Activated CD8-positive, alpha-beta memory T cell treated with anti-CD3 and anti-CD28 coated beads for 4 hours (primary cell): ENCODE data around the gene TARBP2.
"Not testable (repeated sequence)": the region's sequence is repeated elsewhere in the genome, so short reads cannot be mapped to it uniquely, and the experiment has no call there.

Experiments
- DNase-seq, 2 donors: peaks; one replicate each; pipeline ENCODE4 v3.0.0-alpha.2; 2020; ENCODE audit warnings: low read depth in 2 of 2

The TARBP2 gene

DNA sequence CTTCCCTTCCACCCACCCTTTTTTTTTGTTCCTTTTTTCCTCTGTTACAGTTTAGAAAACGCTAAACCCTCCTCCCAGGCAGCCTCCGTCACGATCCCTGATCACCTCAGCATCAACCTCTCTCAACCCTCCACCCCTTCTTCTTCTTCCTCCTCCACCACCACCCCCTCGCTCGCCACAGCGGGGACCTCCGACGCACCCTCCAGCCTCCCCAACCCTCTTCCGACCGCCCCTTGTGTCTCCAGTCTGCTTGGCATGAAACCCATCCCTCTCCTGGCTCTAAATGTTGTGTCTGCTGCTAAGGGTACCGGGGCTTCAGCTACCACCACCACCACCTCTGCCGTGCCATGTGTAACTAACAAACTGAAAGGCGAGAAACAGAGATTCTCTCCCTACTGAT lies 26.3 kb upstream of the TARBP2 start:
- no peak for DNase-seq

DNA sequence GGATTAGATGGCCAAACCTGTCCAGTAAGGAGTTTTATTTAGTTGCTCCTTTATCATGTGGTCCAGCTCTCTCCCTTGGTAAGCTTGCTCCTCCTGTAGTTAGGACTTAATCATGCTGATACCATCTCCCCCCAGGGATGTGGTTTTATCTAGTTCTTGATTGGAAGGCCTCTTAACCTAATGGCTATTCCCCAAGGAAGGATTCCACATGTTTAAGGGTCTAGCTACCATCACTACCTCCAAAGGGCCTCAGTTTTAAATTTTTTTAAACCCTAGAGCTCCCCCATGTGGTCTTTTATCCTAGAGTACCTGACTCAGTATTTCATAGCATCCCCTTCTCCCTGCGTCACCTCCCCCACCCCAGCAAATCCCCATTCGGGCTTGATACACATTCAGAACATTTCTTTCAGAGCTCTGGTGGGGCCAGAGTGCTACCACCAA lies 24.3 kb upstream of the TARBP2 start:
- no peak for DNase-seq

DNA sequence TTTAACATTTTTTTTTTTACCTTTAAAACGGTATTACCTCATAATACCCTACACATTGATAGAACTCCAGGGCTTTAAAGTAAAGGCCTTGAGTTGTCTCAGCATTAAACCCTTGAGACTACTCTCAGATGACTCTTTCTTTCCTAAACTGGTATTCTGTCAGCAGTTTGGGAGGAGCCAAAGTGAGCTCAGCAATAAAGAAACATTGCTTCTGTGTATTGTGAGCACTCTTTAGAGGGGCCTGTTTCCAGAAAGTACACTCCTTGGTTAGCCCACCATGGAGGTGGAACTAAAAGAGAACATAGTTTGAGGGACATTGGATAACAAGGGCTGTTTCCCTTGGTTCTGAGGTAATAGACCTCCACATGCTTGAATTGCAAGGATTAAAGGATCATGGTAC lies 22.2 kb upstream of the TARBP2 start:
- no peak for DNase-seq

DNA sequence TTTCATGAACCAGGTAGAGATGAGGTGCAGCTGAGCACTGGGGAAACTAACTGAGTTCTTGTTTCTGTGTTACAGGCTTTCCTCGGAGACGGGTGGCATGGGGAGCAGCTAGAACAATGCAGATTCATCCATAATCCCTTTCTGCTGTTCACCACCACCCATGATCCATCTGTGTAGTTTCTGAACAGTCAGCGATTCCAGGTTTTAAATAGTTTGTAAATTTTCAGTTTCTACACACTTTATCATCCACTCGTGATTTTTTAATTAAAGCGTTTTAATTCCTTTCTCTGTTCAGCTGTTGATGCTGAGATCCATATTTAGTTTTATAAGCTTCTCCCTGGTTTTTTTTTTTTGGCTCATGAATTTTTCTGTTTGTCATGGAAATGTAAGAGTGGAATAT lies 21.8 kb upstream of the TARBP2 start:
- DNase-seq, result no peak

DNA sequence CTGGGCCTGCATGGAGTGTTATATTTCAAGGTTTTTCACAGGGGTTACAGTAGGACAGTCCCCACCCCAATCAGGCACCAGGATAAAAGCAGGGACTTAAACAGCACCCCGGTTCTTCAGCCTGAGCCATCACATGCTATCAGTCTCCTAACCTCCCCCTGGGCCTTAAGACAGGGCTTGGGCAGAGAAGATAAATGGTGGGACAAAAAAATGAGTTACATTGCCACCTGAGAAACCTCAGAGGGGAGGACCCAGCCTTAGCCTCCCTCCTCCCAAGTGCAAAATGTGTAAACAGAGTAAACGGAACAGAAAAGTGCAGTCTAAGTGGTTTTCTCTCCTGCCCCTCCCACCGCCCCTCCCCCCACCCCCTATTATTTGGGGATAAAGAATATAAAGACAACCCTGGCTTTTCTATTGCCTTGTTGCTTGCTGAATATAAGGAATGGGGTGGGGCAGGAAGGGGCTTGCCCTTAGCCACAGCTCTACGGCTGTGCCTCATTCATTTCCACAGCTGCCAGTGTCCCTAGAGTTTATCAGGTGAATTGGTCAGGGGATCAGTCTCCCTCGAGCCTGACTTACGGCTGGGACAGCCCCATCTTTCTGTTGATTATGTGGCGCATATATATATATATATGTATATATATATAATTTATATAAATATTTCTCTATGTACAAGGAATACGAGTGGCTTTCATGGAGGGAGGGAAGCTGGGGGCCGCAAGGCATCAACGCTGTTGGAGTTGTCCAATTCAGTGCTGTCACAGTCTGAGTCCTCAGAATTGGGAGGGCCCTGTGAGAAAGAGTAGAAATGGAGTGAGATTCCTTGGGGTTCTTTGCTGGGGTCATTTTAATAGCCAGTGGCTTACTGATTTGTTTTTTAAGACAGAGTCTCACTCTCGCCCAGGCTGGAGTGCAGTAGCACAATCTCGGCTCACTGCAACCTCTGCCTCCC lies 20.3 kb upstream of the TARBP2 start:
- no peak for DNase-seq

DNA sequence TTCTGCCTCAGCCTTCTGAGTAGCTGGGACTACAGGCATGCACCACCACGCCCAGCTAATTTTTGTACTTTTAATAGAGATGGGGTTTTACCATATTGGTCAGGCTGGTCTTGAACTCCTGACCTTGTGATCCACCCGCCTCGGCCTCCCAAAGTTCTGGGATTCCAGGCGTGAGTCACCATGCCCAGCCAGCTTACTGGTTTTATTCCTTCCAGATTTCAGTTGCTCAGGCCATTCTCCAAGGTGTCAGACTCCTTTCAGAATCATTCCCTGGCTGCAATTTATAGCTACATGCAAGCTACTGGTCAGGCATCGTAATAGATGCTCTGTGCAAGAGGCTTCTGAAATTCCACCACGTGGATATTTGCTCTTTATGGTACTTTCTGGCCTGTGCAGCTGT lies 19.6 kb upstream of the TARBP2 start:
- not testable (repeated sequence) for DNase-seq

DNA sequence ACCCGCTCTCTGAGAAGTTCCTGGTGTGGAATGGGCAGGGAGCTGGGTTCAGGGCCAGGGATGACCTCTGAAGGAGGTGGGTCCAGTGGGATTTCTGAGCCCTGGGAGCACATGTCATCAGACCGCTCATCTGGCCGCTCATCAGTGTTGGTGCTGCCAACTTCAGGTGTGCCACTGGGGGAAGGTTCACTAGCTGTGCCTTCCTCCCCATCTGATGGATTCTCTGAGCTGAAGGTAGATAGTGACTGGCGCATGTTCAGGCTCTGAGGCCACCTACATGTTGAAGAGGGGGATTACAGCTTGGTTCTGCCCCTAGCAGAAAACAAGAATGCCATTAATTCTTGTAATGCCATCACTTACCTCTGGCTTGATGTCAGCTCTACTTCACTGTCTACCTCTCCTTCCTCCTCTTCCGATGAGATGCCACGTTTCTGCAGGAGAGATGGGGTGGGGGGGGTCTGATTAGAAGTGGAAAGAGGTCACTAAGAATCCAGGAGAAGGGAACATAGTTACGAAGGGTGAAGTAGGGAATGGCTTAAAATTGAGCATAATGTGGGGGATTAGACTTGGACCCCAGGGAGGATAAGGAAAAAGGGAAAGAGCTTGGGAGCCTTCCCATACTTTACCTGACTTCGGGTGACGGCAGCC lies 19.0 kb upstream of the TARBP2 start:
- DNase-seq, result no peak

DNA sequence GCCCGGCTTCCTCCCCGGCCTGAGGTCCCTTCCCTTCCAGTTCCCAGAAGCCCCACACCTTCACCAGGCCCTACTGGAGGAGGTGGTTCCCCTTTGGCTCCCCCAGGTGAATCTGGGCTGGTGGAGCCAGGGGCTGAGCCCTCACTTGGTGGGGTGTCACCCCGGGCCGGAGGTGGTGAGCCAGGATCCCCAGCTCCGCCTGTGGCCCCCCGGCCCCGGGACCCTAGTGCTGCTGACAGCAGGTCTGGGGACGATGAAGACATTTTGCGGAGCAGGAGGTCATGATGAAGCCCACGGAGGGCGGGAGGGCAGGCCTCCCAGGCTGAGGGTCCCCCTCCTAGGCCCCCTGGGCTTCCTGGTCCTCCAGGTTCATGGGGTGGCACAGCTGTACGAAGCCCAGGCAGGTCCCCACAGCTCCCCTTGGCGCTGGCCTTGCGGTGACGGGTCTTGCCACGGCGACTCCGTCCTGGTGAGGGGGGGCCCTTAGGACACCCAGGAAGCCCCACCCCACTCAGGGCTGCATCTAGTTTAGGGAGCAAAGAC lies 18.4 kb upstream of the TARBP2 start:
- no peak for DNase-seq

DNA sequence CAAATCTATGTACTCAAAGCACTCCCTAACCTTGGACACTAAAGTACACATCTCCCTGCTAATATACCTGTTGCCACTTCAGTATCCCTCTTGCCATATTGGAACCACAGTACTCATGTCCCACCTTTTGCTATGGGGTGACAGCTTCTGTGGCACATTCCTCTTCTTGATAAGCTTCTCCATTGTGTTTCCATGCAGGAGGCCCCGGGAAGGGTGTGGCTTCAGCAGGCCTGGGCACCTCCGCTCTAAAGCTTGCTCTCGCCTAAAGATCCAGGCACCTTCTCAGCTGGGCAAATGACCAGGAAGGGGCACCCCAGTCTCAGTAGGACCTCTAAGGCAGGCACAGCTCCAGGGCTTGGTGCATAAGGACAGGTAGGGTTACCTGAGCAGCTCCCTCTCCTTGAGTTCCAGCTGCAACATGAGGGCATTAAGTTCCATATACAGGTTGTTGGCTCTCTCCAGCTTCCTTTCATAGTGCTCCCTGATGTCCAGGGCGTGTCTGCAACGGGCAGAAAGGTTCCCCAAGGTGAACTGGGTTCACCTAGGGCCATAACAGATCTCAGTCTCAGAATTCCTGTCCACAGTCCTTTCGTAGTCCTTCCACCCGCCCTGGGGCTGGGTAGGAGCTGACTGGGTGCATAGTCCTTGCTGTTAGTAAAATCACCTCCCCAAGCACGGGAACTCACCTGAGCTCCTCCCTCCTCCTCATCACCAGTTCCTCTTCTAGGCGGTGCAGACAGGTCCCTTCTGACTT lies 17.7 kb upstream of the TARBP2 start:
- no peak for DNase-seq

DNA sequence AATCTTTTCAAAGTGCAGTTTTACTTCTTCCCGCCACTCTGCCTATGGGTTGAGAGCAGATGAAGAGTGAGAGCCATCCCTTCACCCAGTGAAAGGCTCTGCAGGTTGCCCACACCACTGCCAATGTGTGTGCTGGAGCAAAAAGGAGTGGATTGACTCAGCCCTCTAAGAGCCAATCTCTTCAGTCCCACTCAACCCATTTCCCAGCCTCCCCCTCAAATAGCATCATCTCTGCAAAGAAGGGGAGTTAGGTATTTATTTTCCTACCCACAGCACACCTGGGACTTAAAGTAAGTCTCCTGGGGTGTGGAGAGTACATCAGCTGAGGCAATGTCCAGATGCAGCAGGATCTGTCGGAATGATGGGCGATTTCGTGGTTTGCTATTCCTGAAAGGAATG lies 17.1 kb upstream of the TARBP2 start:
- DNase-seq, result no peak

DNA sequence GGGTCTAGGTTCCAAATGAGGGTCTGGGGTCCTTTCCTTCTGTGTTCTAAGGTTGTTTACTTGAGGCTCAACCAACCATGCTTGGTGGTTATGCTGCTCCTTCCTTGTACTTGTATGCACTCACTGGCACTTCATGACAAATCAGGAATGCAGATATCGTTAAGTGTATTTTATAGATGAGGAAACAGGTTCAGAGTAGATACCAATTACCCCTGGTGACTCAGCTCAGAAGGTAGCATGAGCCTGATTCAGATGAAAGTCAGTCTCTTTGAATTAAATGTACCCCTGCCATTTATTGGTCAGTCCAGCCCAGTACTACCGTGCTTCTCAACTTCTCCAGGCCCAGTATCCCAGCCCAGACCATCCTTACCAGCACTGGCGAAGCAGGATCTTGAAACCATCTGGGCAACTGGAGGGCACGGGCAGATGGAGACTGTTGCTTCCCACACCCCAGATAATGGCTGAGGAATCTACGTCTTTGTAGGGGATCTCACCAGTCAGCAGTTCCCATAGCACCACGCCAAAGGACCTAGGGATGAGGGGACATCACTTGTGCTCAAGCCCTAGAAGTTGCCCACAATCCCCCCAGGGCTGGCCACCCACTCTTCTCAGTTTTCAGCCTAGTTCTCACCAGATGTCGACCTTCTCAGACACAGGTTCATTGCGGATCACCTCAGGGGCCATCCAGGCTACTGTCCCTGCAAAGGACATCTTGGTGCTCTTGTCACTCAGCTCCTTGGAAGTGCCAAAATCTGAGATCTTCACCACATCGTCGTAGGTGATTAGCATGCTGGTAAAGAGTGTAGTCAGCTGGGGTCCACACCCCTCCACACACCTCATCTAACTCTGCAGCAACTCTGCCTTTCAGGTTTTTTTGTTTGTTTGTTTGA lies 16.2 kb upstream of the TARBP2 start:
- DNase-seq, result no peak

DNA sequence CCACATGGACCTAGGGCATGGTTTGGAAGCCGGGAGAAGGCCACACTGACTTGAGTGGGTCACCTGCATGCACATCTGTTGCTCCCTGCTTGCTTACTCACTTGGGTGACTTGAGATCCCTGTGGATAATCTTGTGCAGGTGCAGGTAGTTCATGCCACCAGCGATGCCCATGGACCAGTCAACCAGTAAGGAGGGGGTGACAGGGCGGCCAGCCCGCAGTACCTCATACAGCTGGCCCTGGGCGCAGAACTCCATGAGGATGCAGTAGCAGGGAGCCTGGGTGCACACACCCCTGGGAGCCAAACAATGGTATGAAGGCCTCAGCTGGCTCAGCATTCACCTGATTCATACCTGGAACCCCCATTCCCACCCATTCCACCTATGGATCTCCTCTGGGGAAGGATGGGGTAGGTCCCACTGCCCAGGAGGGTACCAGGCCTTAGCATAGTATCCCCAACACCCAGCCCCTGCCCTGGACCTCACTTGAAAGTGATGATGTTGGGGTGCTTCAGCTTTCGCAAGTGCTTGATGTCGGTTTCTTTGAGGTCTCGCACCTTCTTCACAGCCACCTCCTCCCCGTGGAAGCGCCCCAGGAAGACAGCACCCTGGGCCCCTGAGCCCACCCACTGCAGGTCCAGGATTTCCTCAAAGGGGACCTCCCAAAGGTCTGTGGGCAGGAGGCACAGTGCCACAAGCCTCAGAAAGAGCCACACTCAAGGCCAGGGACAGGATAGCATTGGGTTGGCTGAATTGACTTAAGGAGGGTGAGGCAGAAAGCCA lies 14.9 kb upstream of the TARBP2 start:
- DNase-seq, result no peak

DNA sequence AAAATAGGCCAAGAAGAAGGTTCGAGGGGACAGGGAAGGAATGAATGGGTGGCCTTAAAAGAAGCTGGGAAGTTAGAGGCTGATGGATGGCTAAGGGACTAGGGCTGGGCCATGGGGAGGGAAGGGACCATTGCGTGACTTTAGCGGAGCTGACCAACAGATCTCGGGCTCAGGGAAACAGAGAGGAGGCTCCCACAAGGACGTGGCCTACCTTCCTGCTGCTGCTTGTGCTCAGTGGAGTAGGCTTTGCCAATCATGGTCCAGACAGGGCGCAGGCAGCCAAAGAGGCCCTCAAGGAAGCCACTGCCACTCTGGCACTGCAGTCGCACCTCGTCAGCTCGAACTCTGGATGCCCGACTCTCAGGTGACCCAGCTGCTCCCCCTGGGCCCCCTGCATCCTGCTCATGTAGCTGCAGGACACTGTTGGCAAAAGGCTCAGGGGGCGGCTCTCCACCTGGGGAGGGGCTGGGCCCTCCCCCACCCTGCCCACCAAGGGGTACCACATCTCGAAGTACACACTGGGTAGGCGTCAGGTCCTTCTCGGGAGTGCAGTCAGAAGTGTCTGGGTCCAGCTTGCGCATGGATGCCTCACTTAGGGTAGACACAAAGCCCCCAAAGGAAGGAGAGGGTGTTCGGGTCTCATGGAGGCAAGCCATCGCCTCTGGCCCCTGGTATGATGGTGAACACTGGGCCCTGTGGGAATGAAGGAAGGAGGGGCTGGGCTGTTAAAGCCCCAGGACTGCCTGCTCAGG lies 14.2 kb upstream of the TARBP2 start:
- DNase-seq, result no peak

DNA sequence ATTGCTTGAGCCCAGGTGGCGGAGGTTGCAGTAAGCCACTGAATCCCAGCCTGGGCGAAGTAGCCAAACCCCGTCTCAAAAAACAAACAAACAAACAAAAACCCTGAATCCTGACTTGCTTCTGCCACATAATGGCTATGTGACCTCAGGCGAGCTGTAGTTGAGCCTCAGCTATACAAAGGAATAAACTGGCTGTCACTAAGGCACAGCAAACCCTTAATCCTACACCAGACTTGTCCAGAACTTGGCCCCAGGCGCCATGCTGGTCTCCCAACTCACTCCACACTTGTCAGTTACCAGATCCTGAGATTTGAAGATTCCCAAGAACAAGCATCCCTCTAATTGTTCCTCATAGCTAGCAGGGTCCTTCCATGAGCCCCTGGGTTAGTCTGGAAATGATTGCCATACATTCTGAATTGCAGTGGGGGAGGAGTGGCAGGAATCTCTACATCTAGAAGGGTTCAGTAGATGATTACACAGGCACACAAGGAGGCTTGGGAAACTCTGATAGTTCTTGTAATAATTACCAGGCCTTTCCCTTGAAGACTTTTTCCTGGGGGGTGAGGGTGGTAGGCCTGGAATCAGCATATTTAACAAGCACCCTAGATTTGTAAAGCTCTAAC lies 11.7 kb upstream of the TARBP2 start:
- no peak for DNase-seq

DNA sequence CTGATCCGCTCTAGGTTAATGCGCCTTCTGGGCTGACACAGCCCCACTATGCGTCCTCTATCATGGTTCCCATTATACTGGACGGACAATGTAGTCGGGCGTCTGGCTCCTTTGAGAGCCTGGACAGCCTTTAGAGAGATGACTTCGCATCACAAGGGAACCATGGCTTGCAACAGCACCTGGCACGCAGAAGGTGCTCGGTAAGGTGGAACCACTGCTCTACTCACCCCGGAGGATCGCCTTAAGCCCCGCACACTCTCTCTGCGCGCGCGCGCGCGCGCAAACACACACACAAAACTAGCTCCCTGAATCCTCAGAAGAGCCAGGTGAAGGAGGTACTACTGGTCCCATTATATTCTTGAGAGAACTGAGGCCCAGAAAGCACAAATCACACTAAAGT lies 8.9 kb upstream of the TARBP2 start:
- DNase-seq, result no peak

DNA sequence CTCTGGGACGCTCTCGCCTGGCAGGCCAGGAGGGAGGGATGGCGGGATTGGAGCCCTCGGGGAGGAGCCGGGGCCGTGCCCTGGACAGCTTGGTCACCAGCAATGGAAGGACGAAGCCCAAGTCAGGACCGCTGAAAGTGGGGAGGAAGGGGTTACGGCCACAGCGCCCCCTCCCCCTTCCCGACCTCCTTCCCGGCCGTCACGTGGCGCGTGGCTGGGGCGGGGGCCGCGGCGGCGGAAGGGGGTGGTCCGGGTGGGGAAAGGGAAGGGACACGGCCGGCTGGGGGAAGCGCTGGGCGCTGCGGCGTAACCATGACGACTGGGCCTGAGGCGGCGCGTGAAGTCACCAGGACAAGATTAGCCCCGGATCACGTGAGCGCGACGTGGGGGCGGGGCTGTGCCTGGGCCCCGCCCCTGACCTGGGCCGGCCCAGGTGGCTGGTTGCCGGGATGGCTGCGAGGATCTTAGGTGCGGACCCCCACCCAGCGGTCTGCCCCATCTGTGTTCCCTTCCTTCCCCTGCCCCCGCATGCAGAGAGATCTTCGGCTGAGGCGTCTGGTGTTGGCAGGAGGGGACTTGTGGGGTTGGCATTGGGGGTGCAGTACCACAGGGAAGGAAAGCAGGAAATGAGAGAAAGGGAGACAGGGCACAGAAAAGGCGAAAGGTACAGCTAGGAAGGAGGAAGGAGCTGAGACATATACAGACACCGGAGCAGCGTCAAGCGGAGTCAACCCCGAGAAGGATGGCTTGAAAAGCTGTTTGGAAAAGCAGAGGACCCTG lies 8.1 kb upstream of the TARBP2 start:
- DNase-seq, result peak; percentile 67 to 75

DNA sequence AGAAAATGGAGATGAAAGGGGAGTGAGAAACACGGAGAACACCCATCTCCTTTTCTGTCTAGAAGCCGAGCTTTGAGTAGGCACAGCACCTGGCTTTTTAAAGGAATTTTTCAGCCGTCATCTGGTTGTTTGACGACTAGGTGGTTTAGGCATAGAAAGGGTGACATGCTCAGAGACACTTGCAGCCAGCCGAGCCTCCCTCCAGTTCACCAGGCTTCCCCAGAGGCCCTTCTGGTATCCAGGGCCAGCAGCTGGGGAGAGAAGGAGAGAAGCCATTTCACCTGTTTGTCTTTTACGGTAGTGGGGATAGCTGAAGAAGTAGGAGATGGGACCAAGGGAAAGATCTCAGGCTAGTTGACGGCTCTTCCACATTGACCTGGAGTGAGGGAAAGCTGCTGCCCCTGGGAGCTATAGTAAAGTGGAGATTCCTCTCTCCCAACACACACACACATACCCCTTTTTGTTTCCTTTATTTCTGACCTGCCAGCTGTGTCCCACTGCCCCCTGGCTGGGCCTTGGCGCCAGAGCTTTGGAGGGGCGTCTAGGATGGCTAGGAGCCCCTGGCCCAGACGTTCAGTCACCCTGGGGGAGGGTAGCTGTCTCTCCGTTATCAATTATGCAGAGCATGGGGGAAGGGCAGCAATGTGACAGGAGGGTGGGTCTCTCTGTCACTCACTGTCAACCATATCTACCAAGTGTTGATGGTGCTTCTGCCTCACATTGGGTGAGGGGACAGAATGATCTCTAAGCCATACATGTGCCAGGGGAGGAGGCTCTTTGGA lies 7.3 kb upstream of the TARBP2 start:
- no peak for DNase-seq
